H1 (cell line): ENCODE data around the gene ATP9B. TPM values are rescaled to one million over a fixed set of nuclear protein-coding genes. Genes with fewer than 3 reads are reported as not detected.

ENCODE experiments used
- CTCF ChIA-PET: fragments of 300-600 bp; sonication (Branson Sonifier 250); formaldehyde crosslinking; loops from one replicate; lab custom pipeline; 2021; ENCODE audit not compliant: partially characterized antibody; lab: Charles Lee
- POLR2A ChIA-PET: fragments of 300-600 bp; sonication (Branson Sonifier 250); formaldehyde crosslinking; loops from one replicate; lab custom pipeline; 2021; ENCODE audit warnings: inconsistent platforms; ENCODE audit not compliant: partially characterized antibody; lab: Charles Lee
- DNase-seq, 2 experiments: peaks; one replicate each; pipeline versions ENCODE4 v3.0.0 to v3.0.0-alpha.2; 2010 to 2022; ENCODE audit warnings: low spot score in 2 of 2, low read depth in 1 of 2, mixed read lengths in 1 of 2
- FAIRE-seq: peaks from 2 replicates; lab custom pipeline; 2011; peaks lifted over from hg19 to GRCh38; lab: Jason Lieb, UNC
- H2AFZ ChIP-seq: 2 replicates; pipeline ENCODE4 v1.8.1; 2012; ENCODE audit warnings: low read length, inconsistent platforms
- H2AK5ac ChIP-seq: 2 replicates; pipeline ENCODE4 v1.6.1; 2013; ENCODE audit warnings: low read depth, low read length
- H2BK120ac ChIP-seq: replicated peaks from 2 replicates; pipeline ENCODE3; 2013; ENCODE audit warnings: low read depth, low read length, inconsistent platforms
- H2BK12ac ChIP-seq: 2 replicates; pipeline ENCODE4 v1.6.1; 2013; ENCODE audit warnings: low read depth, low read length
- H2BK15ac ChIP-seq: 2 replicates; pipeline ENCODE4 v1.6.1; 2013; ENCODE audit warnings: low read length
- H2BK20ac ChIP-seq: 2 replicates; pipeline ENCODE4 v1.6.1; 2013; ENCODE audit warnings: low read length
- H2BK5ac ChIP-seq: 2 replicates; pipeline ENCODE4 v1.6.1; 2013; ENCODE audit warnings: low read depth, low read length
- H3K14ac ChIP-seq: 2 replicates; pipeline ENCODE4 v1.6.1; 2013; ENCODE audit warnings: inconsistent platforms; ENCODE audit not compliant: insufficient read length
- H3K18ac ChIP-seq: 2 replicates; pipeline ENCODE4 v1.6.1; 2013; ENCODE audit warnings: low read length; ENCODE audit errors: extremely low read depth
- H3K23ac ChIP-seq: 2 replicates; pipeline ENCODE4 v1.6.1; 2013; ENCODE audit warnings: inconsistent platforms; ENCODE audit not compliant: insufficient read length
- H3K23me2 ChIP-seq: 2 replicates; pipeline ENCODE4 v1.6.1; 2013; ENCODE audit warnings: low read depth, low read length
- H3K27ac ChIP-seq: 2 replicates; pipeline ENCODE4 v1.6.1; 2011; ENCODE audit warnings: low read depth, low read length, inconsistent platforms
- H3K27me3 ChIP-seq, 4 experiments: replicated peaks in 1 of 4; 1 replicate in 1 of 4; 2 replicates in 3 of 4; pipeline versions ENCODE4 v1.6.1 to v1.8.1; 2011 to 2013; ENCODE audit warnings: low read length in 3 of 4, mild to moderate bottlenecking in 3 of 4, inconsistent platforms in 2 of 4, mixed read lengths in 2 of 4, moderate library complexity in 1 of 4; ENCODE audit not compliant: control insufficient read depth in 3 of 4, insufficient read depth in 3 of 4; ENCODE audit errors: extremely low read depth in 1 of 4
- H3K36me3 ChIP-seq, 4 experiments: 2 replicates each; pipeline versions ENCODE4 v1.6.1 to v1.8.1; 2011 to 2013; ENCODE audit warnings: mild to moderate bottlenecking in 4 of 4, low read length in 3 of 4, moderate library complexity in 2 of 4, control low read depth in 1 of 4, inconsistent platforms in 1 of 4; ENCODE audit not compliant: insufficient read depth in 4 of 4, control insufficient read depth in 2 of 4
- H3K4ac ChIP-seq: replicated peaks from 2 replicates; pipeline ENCODE3; 2013; ENCODE audit warnings: low read length, low read depth, mixed read lengths, inconsistent platforms; ENCODE audit not compliant: insufficient read length
- H3K4me1 ChIP-seq, 4 experiments: replicated peaks in 1 of 4; 1 replicate in 1 of 4; 2 replicates in 3 of 4; pipeline versions ENCODE4 v1.6.1 to v1.8.1; 2011 to 2013; ENCODE audit warnings: low read length in 3 of 4, inconsistent platforms in 2 of 4, mixed read lengths in 1 of 4; ENCODE audit not compliant: insufficient read depth in 4 of 4, control insufficient read depth in 3 of 4
- H3K4me2 ChIP-seq, 2 experiments: 2 replicates each; pipeline versions ENCODE4 v1.6.1 to v1.8.1; 2011 to 2013; ENCODE audit warnings: low read depth in 2 of 2, low read length in 2 of 2, control low read depth in 1 of 2, inconsistent platforms in 1 of 2, mild to moderate bottlenecking in 1 of 2; ENCODE audit not compliant: insufficient read depth in 1 of 2
- H3K4me3 ChIP-seq, 4 experiments: fragments of 200-600, 300-600 bp in 1 of 4; sonication (generic), shearing (Covaris generic), sonication (Bioruptor Twin) in 1 of 4; 2 replicates each; pipeline versions ENCODE4 v1.5.1 to v1.8.1; 2011 to 2016; ENCODE audit warnings: low read length in 4 of 4, low read depth in 3 of 4, control low read depth in 2 of 4, inconsistent platforms in 2 of 4, mild to moderate bottlenecking in 2 of 4, mixed read lengths in 1 of 4, moderate library complexity in 1 of 4; ENCODE audit not compliant: insufficient read depth in 2 of 4; ENCODE audit errors: extremely low read depth in 1 of 4
- H3K56ac ChIP-seq: replicated peaks from 2 replicates; pipeline ENCODE3; 2013; ENCODE audit warnings: low read depth, mild to moderate bottlenecking, mixed read lengths, low read length, inconsistent platforms; ENCODE audit not compliant: insufficient read length
- H3K79me1 ChIP-seq: 2 replicates; pipeline ENCODE4 v1.6.1; 2013; ENCODE audit warnings: low read depth, low read length, control low read depth
- H3K79me2 ChIP-seq, 2 experiments: 2 replicates each; pipeline versions ENCODE4 v1.6.1 to v1.8.1; 2012 to 2013; ENCODE audit warnings: low read length in 2 of 2, mild to moderate bottlenecking in 2 of 2, inconsistent platforms in 1 of 2; ENCODE audit not compliant: insufficient read depth in 2 of 2, control insufficient read depth in 1 of 2
- H3K9ac ChIP-seq, 4 experiments: replicated peaks in 1 of 4; 1 replicate in 1 of 4; 2 replicates in 3 of 4; pipeline versions ENCODE4 v1.6.1 to v1.8.1; 2011 to 2013; ENCODE audit warnings: low read depth in 3 of 4, low read length in 3 of 4, control low read depth in 2 of 4, mild to moderate bottlenecking in 2 of 4, moderate library complexity in 2 of 4, inconsistent platforms in 1 of 4; ENCODE audit errors: extremely low read depth in 1 of 4
- H3K9me3 ChIP-seq, 2 experiments: 2 replicates each; pipeline versions ENCODE4 v1.6.1 to v1.8.1; 2012 to 2013; ENCODE audit warnings: mild to moderate bottlenecking in 2 of 2, moderate library complexity in 2 of 2, control low read depth in 1 of 2, inconsistent platforms in 1 of 2, low read depth in 1 of 2, low read length in 1 of 2, mixed read lengths in 1 of 2; ENCODE audit not compliant: insufficient read depth in 2 of 2
- H4K20me1 ChIP-seq, 2 experiments: replicated peaks in 1 of 2; 2 replicates each; pipeline versions ENCODE3 to v1.8.1; 2011 to 2013; ENCODE audit warnings: inconsistent platforms in 2 of 2, low read length in 2 of 2, mild to moderate bottlenecking in 1 of 2; ENCODE audit not compliant: insufficient read depth in 2 of 2, control insufficient read depth in 1 of 2
- H4K5ac ChIP-seq: 2 replicates; pipeline ENCODE4 v1.6.1; 2013; ENCODE audit warnings: low read length, low read depth, mixed read lengths, inconsistent platforms; ENCODE audit not compliant: insufficient read length
- H4K8ac ChIP-seq: 2 replicates; pipeline ENCODE4 v1.8.0; 2013; ENCODE audit warnings: mild to moderate bottlenecking, moderate library complexity, low read length, inconsistent platforms; ENCODE audit not compliant: insufficient read depth; ENCODE audit errors: extremely low read depth
- H4K91ac ChIP-seq: replicated peaks from 2 replicates; pipeline ENCODE3; 2013; ENCODE audit warnings: low read length, mixed read lengths, inconsistent platforms; ENCODE audit not compliant: insufficient read length
- CHD1 ChIP-seq: IDR thresholded peaks from 2 replicates; pipeline ENCODE4 v1.6.1; 2012; ENCODE audit warnings: low read depth, low read length, improper control_type of control experiment
- EGR1 ChIP-seq: IDR thresholded peaks from 2 replicates; pipeline ENCODE4 v1.6.1; 2011; ENCODE audit warnings: low read depth, low read length, borderline replicate concordance
- GABPA ChIP-seq: IDR thresholded peaks from 2 replicates; pipeline ENCODE4 v1.6.1; 2011; ENCODE audit warnings: mild to moderate bottlenecking, low read length, moderate library complexity, borderline replicate concordance; ENCODE audit not compliant: insufficient read depth
- KDM4A ChIP-seq: IDR thresholded peaks from one replicate; pipeline ENCODE4 v1.7.1; 2012; ENCODE audit warnings: low read depth, mild to moderate bottlenecking, moderate library complexity, low read length, inconsistent platforms; ENCODE audit not compliant: severe bottlenecking
- PHF8 ChIP-seq: fragments of 200-600 bp; sonication (generic); conservative IDR thresholded peaks from 2 replicates; pipeline ENCODE4 v1.7.1; 2012; ENCODE audit warnings: low read depth, mild to moderate bottlenecking, inconsistent platforms, low read length, moderate library complexity
- RAD21 ChIP-seq, 2 experiments: IDR thresholded peaks in 1 of 2; conservative IDR thresholded peaks in 1 of 2; 2 replicates each; pipeline ENCODE4 v1.6.1; 2011; ENCODE audit warnings: low read depth in 2 of 2, low read length in 2 of 2, improper control_type of control experiment in 1 of 2, inconsistent platforms in 1 of 2, mild to moderate bottlenecking in 1 of 2, moderate library complexity in 1 of 2
- USF2 ChIP-seq: IDR thresholded peaks from 2 replicates; pipeline ENCODE4 v1.6.1; 2011; ENCODE audit warnings: low read length, improper control_type of control experiment
- WGBS, 2 experiments: shearing (Covaris generic) in 1 of 2; methylation state at CpG; one replicate each; pipeline versions ENCODE4 v1.1.6 to v1.1.7; 2013 to 2015; ENCODE audit warnings: low lambda C conversion rate in 2 of 2, mixed read lengths in 2 of 2, inconsistent platforms in 1 of 2, low coverage in 1 of 2, missing lambda C conversion rate in 1 of 2; ENCODE audit not compliant: insufficient replicate concordance in 2 of 2, insufficient coverage in 1 of 2, insufficient read length in 1 of 2; ENCODE audit errors: extremely low coverage in 1 of 2, missing lambda C conversion rate in 1 of 2; 5-methylcytosine and 5-hydroxymethylcytosine counted together
- polyA plus RNA-seq, 7 experiments: library from polyadenylated mRNA; depleted of rRNA in 3 of 7; stranded (reverse) in 5 of 7; unstranded in 2 of 7; fragments of >200 nt in 5 of 7; fragments of 200-250 nt in 2 of 7; gene quantifications; 1 replicate in 5 of 7; 2 replicates in 1 of 7; 4 replicates in 1 of 7; pipeline versions ENCODE4 v1.2.1 to v1.2.3, GENCODE V29; 2011 to 2013; ENCODE audit warnings: missing spikeins in 2 of 7, mixed read lengths in 2 of 7
- total RNA-seq: library from RNA; stranded (reverse); fragmentation: NEBNext Ultra II Directional; extraction: Animal tissue kit (Norgen Biotek cat#: 25700); gene quantifications from 2 replicates; pipeline ENCODE4 v1.2.1, GENCODE V29; 2021
- TF ChIP-seq, protein P1 (sequence below): IDR thresholded peaks from 2 replicates; pipeline ENCODE4 v1.6.1; 2011; ENCODE audit warnings: low read depth, mild to moderate bottlenecking, low read length; ENCODE audit not compliant: insufficient read depth

ATP9B gene
- total and polyA plus RNA-seq, 2 of the 8 experiments (the other 6 are each of a cell fraction or from before 2014, with no cell fraction given) = 15.1 to 21.7 TPM

DNA sequence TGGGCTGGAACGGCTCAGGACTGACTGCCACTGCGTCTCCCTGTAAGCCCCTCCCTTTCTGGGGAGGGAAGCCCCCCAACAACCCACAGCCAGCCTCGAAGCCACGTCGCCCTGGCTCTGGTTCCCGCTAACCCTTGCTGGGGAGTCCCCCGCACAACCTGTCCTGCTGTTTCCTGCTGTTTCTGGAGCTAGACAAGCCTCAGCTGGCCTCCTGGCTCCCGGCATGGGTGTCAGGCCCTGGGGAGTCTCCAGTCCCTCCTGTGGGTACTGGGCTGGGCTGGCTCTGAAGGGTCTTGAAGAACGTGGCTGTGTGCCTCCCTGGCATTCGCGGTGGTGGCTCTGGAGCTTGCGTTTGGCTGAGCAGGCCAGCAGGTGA lies 347.5 kb downstream of the ATP9B start:
- Histone ChIP-seq H2AFZ (no peak overlapping the region), H2BK12ac (no peak overlapping the region), H3K9ac (no peak overlapping the region), H4K8ac (no peak overlapping the region), H3K4me3 (no peak overlapping the region), H3K27me3 (no peaks in the 10 kb centered on the region), H3K56ac (no peak overlapping the region), H3K23ac (no peak overlapping the region), H3K18ac (no peak overlapping the region), H2BK15ac (no peak overlapping the region), H2BK120ac (no peak overlapping the region), H3K79me2 (no peaks in the 10 kb centered on the region), H4K5ac (no peak overlapping the region), H2BK20ac (no peak overlapping the region), H3K23me2 (no peaks in the 10 kb centered on the region), H4K91ac (no peak overlapping the region), H3K36me3 (no peaks in the 10 kb centered on the region; a peak in 1 of 8 replicates), H3K4me2 (no peak overlapping the region), H2BK5ac (no peak overlapping the region), H3K79me1 (peaks cover 2% of the 10 kb centered on the region; the same call in 1 of the 2 replicates), H2AK5ac (no peak overlapping the region), H3K4ac (no peak overlapping the region), H3K4me1 (peaks cover 0 to 4% (median 0%) of the 10 kb centered on the region in 4 experiments; a peak in 2 of 7 replicates), H3K9me3 (no peaks in the 10 kb centered on the region), H4K20me1 (no peaks in the 10 kb centered on the region), H3K14ac (no peak overlapping the region), H3K27ac (no peak overlapping the region)
- CTCF ChIA-PET = interaction anchor here (1.0 kb wide), 1 partner anchor 111 kb away, joined by 6 read pairs; no protein-coding TSS in a partner anchor
- 89% methylated on average over 12 of the region's 12 CpGs; no CpG with 5 or more reads in 1 of the 2 experiments for WGBS, 2 experiments
- no peak for FAIRE-seq
- TF ChIP-seq CHD1 (no peak), PHF8 (no peak), GABPA (no peak), USF2 (no peak), RAD21 (IDR thresholded peaks at IDR 0.05 in 1 of 2, conservative IDR thresholded peaks at IDR 0.05 in 1 of 2; ENCODE audit: low read depth in 2 of 2, low read length in 2 of 2) (no peak), KDM4A (no peak), EGR1 (no peak)
- TF ChIP-seq, protein P1, sequence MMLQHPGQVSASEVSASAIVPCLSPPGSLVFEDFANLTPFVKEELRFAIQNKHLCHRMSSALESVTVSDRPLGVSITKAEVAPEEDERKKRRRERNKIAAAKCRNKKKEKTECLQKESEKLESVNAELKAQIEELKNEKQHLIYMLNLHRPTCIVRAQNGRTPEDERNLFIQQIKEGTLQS = no peak
- POLR2A ChIA-PET = no interaction called here
- DNase-seq = no peak
